ENCODE data around the gene MYO3B. TPM values are rescaled to one million over a fixed set of nuclear protein-coding genes. Genes with fewer than 3 reads are reported as not detected.

Gene MYO3B
- total RNA-seq, 1 donor from 2014 or later = not detected

- no peaks in the 10 kb centered on the region for H3K4me1 Mint-ChIP-seq
- H3K36me3 Mint-ChIP-seq (ENCODE audit: low read depth) = no peaks in the 10 kb centered on the region
- no peak overlapping the region for H3K4me3 Mint-ChIP-seq
- no peak for DNase-seq (ENCODE audit: low read depth, low spot score)
- no peak for TF ChIP-seq CTCF (conservative IDR thresholded peaks at IDR 0.05)
- H3K27ac Mint-ChIP-seq (ENCODE audit: unreplicated experiment) = no peak overlapping the region
- H3K27me3 Mint-ChIP-seq (ENCODE audit: low read depth) = no peaks in the 10 kb centered on the region
- H3K9me3 Mint-ChIP-seq = peaks cover 13% of the 10 kb centered on the region
Observed at GRCh38 chr2:170282851-170283250, 104.9 kb downstream of the MYO3B start.

GRCh38 chr2:170284205-170284604 is 106.3 kb downstream of the MYO3B start:
- no peak overlapping the region for H3K4me3 Mint-ChIP-seq
- H3K36me3 Mint-ChIP-seq (ENCODE audit: low read depth) = no peaks in the 10 kb centered on the region
- no peak overlapping the region for H3K27ac Mint-ChIP-seq (ENCODE audit: unreplicated experiment)
- H3K27me3 Mint-ChIP-seq (ENCODE audit: low read depth) = no peaks in the 10 kb centered on the region
- DNase-seq (ENCODE audit: low read depth, low spot score) = no peak
- peaks cover 18% of the 10 kb centered on the region for H3K9me3 Mint-ChIP-seq
- TF ChIP-seq CTCF (conservative IDR thresholded peaks at IDR 0.05) = no peak
- no peaks in the 10 kb centered on the region for H3K4me1 Mint-ChIP-seq

- no peak for DNase-seq (ENCODE audit: low read depth, low spot score)
- no peak for TF ChIP-seq CTCF (conservative IDR thresholded peaks at IDR 0.05)
- Mint-ChIP-seq H3K36me3 (ENCODE audit: low read depth) (peaks cover 7% of the 10 kb centered on the region), H3K9me3 (peaks cover 25% of the 10 kb centered on the region), H3K4me3 (no peak overlapping the region), H3K27me3 (ENCODE audit: low read depth) (no peaks in the 10 kb centered on the region), H3K27ac (ENCODE audit: unreplicated experiment) (no peak overlapping the region), H3K4me1 (no peaks in the 10 kb centered on the region)
Observed at GRCh38 chr2:170288859-170289258, 110.9 kb downstream of the MYO3B start.

- peaks cover 32% of the 10 kb centered on the region for H3K9me3 Mint-ChIP-seq
- H3K27ac Mint-ChIP-seq (ENCODE audit: unreplicated experiment) = no peak overlapping the region
- no peaks in the 10 kb centered on the region for H3K4me1 Mint-ChIP-seq
- peaks cover 9% of the 10 kb centered on the region for H3K36me3 Mint-ChIP-seq (ENCODE audit: low read depth)
- no peak for TF ChIP-seq CTCF (conservative IDR thresholded peaks at IDR 0.05)
- no peak overlapping the region for H3K4me3 Mint-ChIP-seq
- no peak for DNase-seq (ENCODE audit: low read depth, low spot score)
- H3K27me3 Mint-ChIP-seq (ENCODE audit: low read depth) = no peaks in the 10 kb centered on the region
Observed at GRCh38 chr2:170291474-170291873, 113.5 kb downstream of the MYO3B start.

GRCh38 chr2:170292415-170292814 is 114.5 kb downstream of the MYO3B start:
- no peak for DNase-seq (ENCODE audit: low read depth, low spot score)
- Mint-ChIP-seq H3K9me3 (peaks cover 32% of the 10 kb centered on the region), H3K36me3 (ENCODE audit: low read depth) (peaks cover 9% of the 10 kb centered on the region), H3K27me3 (ENCODE audit: low read depth) (no peaks in the 10 kb centered on the region), H3K4me1 (no peaks in the 10 kb centered on the region), H3K27ac (ENCODE audit: unreplicated experiment) (no peak overlapping the region), H3K4me3 (no peak overlapping the region)
- TF ChIP-seq CTCF (conservative IDR thresholded peaks at IDR 0.05) = no peak

- Mint-ChIP-seq H3K36me3 (ENCODE audit: low read depth) (peaks cover 2% of the 10 kb centered on the region), H3K9me3 (peaks cover 8% of the 10 kb centered on the region), H3K27me3 (ENCODE audit: low read depth) (no peaks in the 10 kb centered on the region), H3K4me1 (no peaks in the 10 kb centered on the region), H3K4me3 (no peak overlapping the region), H3K27ac (ENCODE audit: unreplicated experiment) (no peak overlapping the region)
- no peak for DNase-seq (ENCODE audit: low read depth, low spot score)
- no peak for TF ChIP-seq CTCF (conservative IDR thresholded peaks at IDR 0.05)
Observed at GRCh38 chr2:170297496-170297895, 119.5 kb downstream of the MYO3B start.

All from neural crest cell (in vitro differentiated cells).